ENCODE measurements around the gene LHX8. TPM values are rescaled to one million over a fixed set of nuclear protein-coding genes. Genes with fewer than 3 reads are reported as not detected.

Gene LHX8
- total and polyA plus RNA-seq, 2 of the 13 experiments (the other 11 are each of a cell fraction or from before 2014, with no cell fraction given) = not detected

DNA sequence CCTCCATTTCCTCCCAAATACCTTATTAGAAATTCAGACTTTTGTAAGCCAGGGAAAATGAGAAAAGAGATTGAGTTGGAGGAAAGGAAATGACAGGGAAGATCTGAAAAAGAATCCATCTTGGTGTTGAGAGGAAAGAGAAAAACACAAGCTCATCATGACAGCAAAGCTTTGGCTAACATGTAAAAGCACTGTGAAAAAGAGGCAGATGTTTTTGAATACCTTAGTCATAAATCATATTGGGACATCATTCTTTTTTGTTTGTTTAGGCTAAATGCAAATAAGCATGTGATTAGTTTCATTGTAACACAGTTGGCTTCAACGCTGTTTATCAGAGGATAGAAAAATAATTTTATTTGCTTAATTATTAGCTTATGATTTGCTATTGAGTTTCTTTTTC lies 64.6 kb downstream of the LHX8 start:
- FAIRE-seq (no peak), DNase-seq (ENCODE audit: low spot score) (no peak), ATAC-seq (no peak)
- no peaks in the 10 kb centered on the region for H3K36me3 ChIP-seq (replicated peaks in 1 of 2; ENCODE audit: control insufficient read depth in 1 of 2, insufficient read depth in 2 of 2, low read length in 2 of 2)
- no peaks in the 10 kb centered on the region for H3K9me3 ChIP-seq (ENCODE audit: low read length)
- H3K4me2 ChIP-seq (ENCODE audit: low read depth, low read length) = no peak overlapping the region
- no peaks in the 10 kb centered on the region for H3K79me2 ChIP-seq (ENCODE audit: insufficient read depth, low read length)
- BruUV-seq (replicated peaks) = no TSS peak
- intact Hi-C loops (cut with micrococcal nuclease; ENCODE audit: unreplicated experiment) = no loop called here
- no peak overlapping the region for H3K4me3 ChIP-seq (replicated peaks in 1 of 3; ENCODE audit: insufficient read depth in 1 of 3, low read depth in 2 of 3, low read length in 3 of 3)
- ChIA-PET CTCF (ENCODE audit: low intra/inter-chr PET ratio, low total read pairs) (no interaction called here), POLR2A (no interaction called here)
- 0 out of 5 replicates have a peak, but pooled peaks cover 0 to 7% of the 10 kb centered on the region in 2 experiments for H3K27me3 ChIP-seq (ENCODE audit: control insufficient read depth in 1 of 2, insufficient read depth in 2 of 2, low read length in 2 of 2)
- H3K27ac ChIP-seq (ENCODE audit: extremely low read length, insufficient read depth, low read length) = no peak overlapping the region
- no peaks in the 10 kb centered on the region for H3K4me1 ChIP-seq (ENCODE audit: insufficient read depth, low read length)
- in situ Hi-C loops (cut with HindIII; ENCODE audit: extremely low pct_ligation_motif_present, low pct_unique_long_range_greater_than_20kb) = no loop called here
- 3% methylated on average over 1 of the region's 1 CpG for WGBS (ENCODE audit: low lambda C conversion rate)
- H3K9ac ChIP-seq (ENCODE audit: insufficient read depth, low read depth, low read length) = no peak overlapping the region
- H4K20me1 ChIP-seq (ENCODE audit: insufficient read depth, low read length) = no peaks in the 10 kb centered on the region
- H2AFZ ChIP-seq (ENCODE audit: low read length) = no peak overlapping the region
- TF ChIP-seq, protein P1, sequence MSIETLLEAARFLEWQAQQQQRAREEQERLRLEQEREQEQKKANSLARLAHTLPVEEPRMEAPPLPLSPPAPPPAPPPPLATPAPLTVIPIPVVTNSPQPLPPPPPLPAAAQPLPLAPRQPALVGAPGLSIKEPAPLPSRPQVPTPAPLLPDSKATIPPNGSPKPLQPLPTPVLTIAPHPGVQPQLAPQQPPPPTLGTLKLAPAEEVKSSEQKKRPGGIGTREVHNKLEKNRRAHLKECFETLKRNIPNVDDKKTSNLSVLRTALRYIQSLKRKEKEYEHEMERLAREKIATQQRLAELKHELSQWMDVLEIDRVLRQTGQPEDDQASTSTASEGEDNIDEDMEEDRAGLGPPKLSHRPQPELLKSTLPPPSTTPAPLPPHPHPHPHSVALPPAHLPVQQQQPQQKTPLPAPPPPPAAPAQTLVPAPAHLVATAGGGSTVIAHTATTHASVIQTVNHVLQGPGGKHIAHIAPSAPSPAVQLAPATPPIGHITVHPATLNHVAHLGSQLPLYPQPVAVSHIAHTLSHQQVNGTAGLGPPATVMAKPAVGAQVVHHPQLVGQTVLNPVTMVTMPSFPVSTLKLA (IDR thresholded peaks at IDR 0.05) = no peak
- TF ChIP-seq POLR2AphosphoS5 (IDR thresholded peaks at IDR 0.05; ENCODE audit: low read depth, low read length) (no peak), NR2F1 (CRISPR knock-in tag; IDR thresholded peaks at IDR 0.05) (no peak), ZNF383 (CRISPR knock-in tag; IDR thresholded peaks at IDR 0.05; ENCODE audit: borderline replicate concordance) (no peak), ATM (IDR thresholded peaks at IDR 0.05; ENCODE audit: borderline replicate concordance) (no peak), ELF4 (CRISPR knock-in tag; IDR thresholded peaks at IDR 0.05; ENCODE audit: borderline replicate concordance) (no peak), POLR2AphosphoS2 (IDR thresholded peaks at IDR 0.05; ENCODE audit: low read depth, low read length) (no peak), HIVEP1 (CRISPR knock-in tag; IDR thresholded peaks at IDR 0.05) (no peak), GTF2F1 (IDR thresholded peaks at IDR 0.05; ENCODE audit: low read length) (no peak), MTF2 (CRISPR knock-in tag; IDR thresholded peaks at IDR 0.05; ENCODE audit: borderline replicate concordance) (no peak), KLF12 (CRISPR knock-in tag; IDR thresholded peaks at IDR 0.05; ENCODE audit: borderline replicate concordance) (no peak), ZNF816 (CRISPR knock-in tag; IDR thresholded peaks at IDR 0.05; ENCODE audit: borderline replicate concordance) (no peak)
- TF ChIP-seq, protein P2, sequence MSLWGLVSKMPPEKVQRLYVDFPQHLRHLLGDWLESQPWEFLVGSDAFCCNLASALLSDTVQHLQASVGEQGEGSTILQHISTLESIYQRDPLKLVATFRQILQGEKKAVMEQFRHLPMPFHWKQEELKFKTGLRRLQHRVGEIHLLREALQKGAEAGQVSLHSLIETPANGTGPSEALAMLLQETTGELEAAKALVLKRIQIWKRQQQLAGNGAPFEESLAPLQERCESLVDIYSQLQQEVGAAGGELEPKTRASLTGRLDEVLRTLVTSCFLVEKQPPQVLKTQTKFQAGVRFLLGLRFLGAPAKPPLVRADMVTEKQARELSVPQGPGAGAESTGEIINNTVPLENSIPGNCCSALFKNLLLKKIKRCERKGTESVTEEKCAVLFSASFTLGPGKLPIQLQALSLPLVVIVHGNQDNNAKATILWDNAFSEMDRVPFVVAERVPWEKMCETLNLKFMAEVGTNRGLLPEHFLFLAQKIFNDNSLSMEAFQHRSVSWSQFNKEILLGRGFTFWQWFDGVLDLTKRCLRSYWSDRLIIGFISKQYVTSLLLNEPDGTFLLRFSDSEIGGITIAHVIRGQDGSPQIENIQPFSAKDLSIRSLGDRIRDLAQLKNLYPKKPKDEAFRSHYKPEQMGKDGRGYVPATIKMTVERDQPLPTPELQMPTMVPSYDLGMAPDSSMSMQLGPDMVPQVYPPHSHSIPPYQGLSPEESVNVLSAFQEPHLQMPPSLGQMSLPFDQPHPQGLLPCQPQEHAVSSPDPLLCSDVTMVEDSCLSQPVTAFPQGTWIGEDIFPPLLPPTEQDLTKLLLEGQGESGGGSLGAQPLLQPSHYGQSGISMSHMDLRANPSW (CRISPR knock-in tag; IDR thresholded peaks at IDR 0.05; ENCODE audit: borderline replicate concordance) = no peak
- TF ChIP-seq, protein P3, sequence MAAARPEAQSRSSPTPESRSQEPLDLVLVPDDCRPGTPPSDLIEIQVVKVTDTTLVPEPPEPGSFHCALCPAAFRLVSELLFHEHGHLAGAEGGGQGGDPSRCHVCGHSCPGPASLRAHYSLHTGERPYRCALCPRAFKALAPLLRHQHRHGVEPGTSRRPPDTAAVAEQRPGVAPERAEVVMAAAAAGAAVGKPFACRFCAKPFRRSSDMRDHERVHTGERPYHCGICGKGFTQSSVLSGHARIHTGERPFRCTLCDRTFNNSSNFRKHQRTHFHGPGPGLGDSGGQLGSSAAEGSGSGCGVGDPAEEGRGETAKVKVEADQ (CRISPR knock-in tag; IDR thresholded peaks at IDR 0.05; ENCODE audit: borderline replicate concordance) = no peak
- TF ChIP-seq, protein P4, sequence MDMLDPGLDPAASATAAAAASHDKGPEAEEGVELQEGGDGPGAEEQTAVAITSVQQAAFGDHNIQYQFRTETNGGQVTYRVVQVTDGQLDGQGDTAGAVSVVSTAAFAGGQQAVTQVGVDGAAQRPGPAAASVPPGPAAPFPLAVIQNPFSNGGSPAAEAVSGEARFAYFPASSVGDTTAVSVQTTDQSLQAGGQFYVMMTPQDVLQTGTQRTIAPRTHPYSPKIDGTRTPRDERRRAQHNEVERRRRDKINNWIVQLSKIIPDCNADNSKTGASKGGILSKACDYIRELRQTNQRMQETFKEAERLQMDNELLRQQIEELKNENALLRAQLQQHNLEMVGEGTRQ (IDR thresholded peaks at IDR 0.05; ENCODE audit: low read depth, low read length) = no peak
- TF ChIP-seq, protein P4 (CRISPR knock-in tag; IDR thresholded peaks at IDR 0.05; ENCODE audit: borderline replicate concordance) = no peak

All from HepG2 (cell line).